ENCODE data around the gene ITGA11. TPM values are rescaled to one million over a fixed set of nuclear protein-coding genes. Genes with fewer than 3 reads are reported as not detected.

The ITGA11 gene
- total RNA-seq, 2 experiments from 2014 or later, result 1.7 to 3.6 TPM

GRCh38 chr15:68286256-68286655 is 145.7 kb downstream of the ITGA11 start:
- H3K27me3 Mint-ChIP-seq, result no peaks in the 10 kb centered on the region
- ATAC-seq, result no peak
- POLR2A ChIA-PET, result no interaction called here
- no peaks in the 10 kb centered on the region for H3K9me3 Mint-ChIP-seq
- no peak for DNase-seq
- H3K4me1 Mint-ChIP-seq (ENCODE audit: low read depth), result peaks cover 67% of the 10 kb centered on the region
- no peak overlapping the region for H3K4me3 Mint-ChIP-seq
- peaks cover 46% of the 10 kb centered on the region for H3K36me3 Mint-ChIP-seq (ENCODE audit: low read depth)
- intact Hi-C loops (cut with micrococcal nuclease), result no loop called here
- TF ChIP-seq CTCF (IDR thresholded peaks at IDR 0.05), result no peak
- no peak overlapping the region for H3K27ac Mint-ChIP-seq
- CTCF ChIA-PET, result interaction anchor here (1.5 kb wide), 1 partner anchor 20 kb away, joined by 5 read pairs; no protein-coding TSS in a partner anchor

- Mint-ChIP-seq H3K36me3 (ENCODE audit: low read depth) (peaks cover 44% of the 10 kb centered on the region), H3K4me1 (ENCODE audit: low read depth) (peaks cover 67% of the 10 kb centered on the region)
- ATAC-seq, result no peak
Measured at GRCh38 chr15:68285259-68285980, 146.5 kb downstream of the ITGA11 start.

GRCh38 chr15:68284616-68285258 is 147.2 kb downstream of the ITGA11 start:
- Mint-ChIP-seq H3K9me3 (no peaks in the 10 kb centered on the region), H3K27ac (no peak overlapping the region), H3K36me3 (ENCODE audit: low read depth) (peaks cover 44% of the 10 kb centered on the region), H3K4me3 (no peak overlapping the region), H3K27me3 (no peaks in the 10 kb centered on the region), H3K4me1 (ENCODE audit: low read depth) (peaks cover 70% of the 10 kb centered on the region)
- ChIA-PET CTCF (interaction anchor here (1.5 kb wide), 1 partner anchor 22 kb away, joined by 5 read pairs; no protein-coding TSS in a partner anchor), POLR2A (interaction anchor here (1.0 kb wide), 1 partner anchor 14 kb away, joined by 3 read pairs; no protein-coding TSS in a partner anchor)
- TF ChIP-seq CTCF (IDR thresholded peaks at IDR 0.05), result no peak
- intact Hi-C loops (cut with micrococcal nuclease), result no loop called here
- no peak for DNase-seq
- ATAC-seq, result no peak

More at GRCh38 chr15:68285259-68285980, 146.5 kb downstream of the ITGA11 start:
- no peak for DNase-seq
- TF ChIP-seq CTCF (IDR thresholded peaks at IDR 0.05), result no peak
- Mint-ChIP-seq H3K9me3 (no peaks in the 10 kb centered on the region), H3K27ac (peak overlapping the region; percentile 34), H3K4me3 (no peak overlapping the region), H3K27me3 (no peaks in the 10 kb centered on the region)
- intact Hi-C loops (cut with micrococcal nuclease), result no loop called here
- POLR2A ChIA-PET, result interaction anchor here (1.0 kb wide), 1 partner anchor 14 kb away, joined by 3 read pairs; no protein-coding TSS in a partner anchor
- CTCF ChIA-PET, result interaction anchor here (1.5 kb wide), 1 partner anchor 21 kb away, joined by 5 read pairs; no protein-coding TSS in a partner anchor

- Mint-ChIP-seq H3K4me1 (ENCODE audit: low read depth) (peaks cover 61% of the 10 kb centered on the region), H3K27me3 (no peaks in the 10 kb centered on the region), H3K36me3 (ENCODE audit: low read depth) (peaks cover 49% of the 10 kb centered on the region), H3K27ac (no peak overlapping the region), H3K9me3 (no peaks in the 10 kb centered on the region), H3K4me3 (no peak overlapping the region)
- CTCF ChIA-PET, result no interaction called here
- no peak for ATAC-seq
- no peak for DNase-seq
- POLR2A ChIA-PET, result no interaction called here
- intact Hi-C loops (cut with micrococcal nuclease), result no loop called here
- TF ChIP-seq CTCF (IDR thresholded peaks at IDR 0.05), result no peak
Measured at GRCh38 chr15:68283401-68283800, 148.6 kb downstream of the ITGA11 start.

GRCh38 chr15:68281008-68281407 is 151.0 kb downstream of the ITGA11 start:
- intact Hi-C loops (cut with micrococcal nuclease), result no loop called here
- Mint-ChIP-seq H3K4me1 (ENCODE audit: low read depth) (peaks cover 53% of the 10 kb centered on the region), H3K9me3 (no peaks in the 10 kb centered on the region), H3K4me3 (peak overlapping the region; percentile 93), H3K27ac (no peak overlapping the region), H3K36me3 (ENCODE audit: low read depth) (peaks cover 42% of the 10 kb centered on the region), H3K27me3 (no peaks in the 10 kb centered on the region)
- ATAC-seq, result no peak
- ChIA-PET POLR2A (interaction anchor here (2.2 to 7.4 kb wide), 2 partner anchors 9 to 52 kb away, joined by 8 to 50 read pairs; partner anchors contain the start of gene CLN6), CTCF (interaction anchor here (0.7 to 3.8 kb wide), 9 partner anchors 8 to 99 kb away, joined by 3 to 17 read pairs (median 4); partner anchors contain the start of gene CLN6)
- no peak for DNase-seq
- TF ChIP-seq CTCF (IDR thresholded peaks at IDR 0.05), result no peak

All from activated CD8-positive, alpha-beta T cell treated with anti-CD3 and anti-CD28 coated beads for 36 hours (primary cell).